K562 (cell line): Measurements from ENCODE around the gene STON2.

Experiments used
- ATF6 ChIP-seq: sonication (generic); formaldehyde crosslinking; IDR thresholded peaks from 2 replicates; pipeline ENCODE4 v1.4.0; 2020; ENCODE audit warnings: mild to moderate bottlenecking, missing genetic modification reagents
- CTCF ChIP-seq, 3 experiments: IDR thresholded peaks in 2 of 3; conservative IDR thresholded peaks in 1 of 3; 2 replicates each; pipeline ENCODE4 v1.5.1; 2011 to 2012; ENCODE audit warnings: low read length in 3 of 3, mild to moderate bottlenecking in 3 of 3, control low read depth in 2 of 3, improper control_type of control experiment in 1 of 3, inconsistent platforms in 1 of 3, low read depth in 1 of 3, mixed read lengths in 1 of 3, moderate library complexity in 1 of 3; ENCODE audit not compliant: insufficient read depth in 2 of 3
- EZH2 ChIP-seq: IDR thresholded peaks from 2 replicates; pipeline ENCODE4 v1.6.1; 2012; ENCODE audit warnings: low read depth, mild to moderate bottlenecking, inconsistent platforms, low read length, borderline replicate concordance
- MAFF ChIP-seq: IDR thresholded peaks from 2 replicates; pipeline ENCODE4 v1.6.1; 2012; ENCODE audit warnings: low read length, improper control_type of control experiment
- TBL1XR1 ChIP-seq, 2 experiments: IDR thresholded peaks; 2 replicates each; pipeline ENCODE4 v1.6.1; 2012; ENCODE audit warnings: improper control_type of control experiment in 2 of 2, low read length in 2 of 2, mild to moderate bottlenecking in 1 of 2
- USF1 ChIP-seq: sonication (generic); formaldehyde crosslinking; IDR thresholded peaks from 2 replicates; pipeline ENCODE4 v1.9.0; 2022; ENCODE audit warnings: mild to moderate bottlenecking, missing genetic modification reagents

- TF ChIP-seq USF1 (no peak), EZH2 (no peak), CTCF (IDR thresholded peaks at IDR 0.05 in 2 of 3, conservative IDR thresholded peaks at IDR 0.05 in 1 of 3; ENCODE audit: insufficient read depth in 2 of 3, low read depth in 1 of 3, low read length in 3 of 3) (no peak), MAFF (no peak), ATF6 (CRISPR knock-in tag) (no peak), TBL1XR1 (IDR thresholded peaks at IDR 0.05; ENCODE audit: low read length in 2 of 2) (peak in 1 of 2 experiments; percentile 87; a peak in 2 of 4 replicates)
Measured at GRCh38 chr14:81402123-81402495, 2.0 kb upstream of the STON2 start.
